RCC 7860 (cell line): ENCODE measurements around the gene CNOT10.
"Not testable (repeated sequence)": the region's sequence is repeated elsewhere in the genome, so short reads cannot be mapped to it uniquely, and the experiment has no call there.

Experiments used
- DNase-seq: peaks from one replicate; pipeline ENCODE4 v3.0.0-alpha.2; 2015; ENCODE audit warnings: low spot score
- FAIRE-seq: peaks from 2 replicates; lab custom pipeline; 2012; peaks lifted over from hg19 to GRCh38; lab: Jason Lieb, UNC

Gene CNOT10

GRCh38 chr3:32685543-32686185 lies 676 bp downstream of the CNOT10 start:
- FAIRE-seq = no peak
- DNase-seq = no peak

DNA sequence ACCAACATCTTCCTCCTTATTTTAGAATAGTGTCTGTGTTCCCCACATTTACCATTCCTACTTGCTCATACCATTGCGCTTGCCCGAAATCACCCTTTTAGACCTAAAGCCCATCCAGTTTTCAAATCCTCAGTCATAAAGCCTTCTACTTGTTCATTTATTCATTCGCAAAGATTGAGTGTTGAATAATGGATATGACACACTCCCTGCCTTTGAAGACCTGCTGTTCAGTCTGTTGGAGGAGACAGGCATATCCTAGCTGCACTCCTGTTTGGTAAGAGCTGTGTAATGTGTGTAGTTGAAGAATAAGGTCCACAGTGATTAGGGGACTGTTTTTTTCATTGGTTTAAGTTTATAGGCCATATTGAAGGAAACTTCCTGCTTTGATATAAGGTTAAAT lies 1.7 kb downstream of the CNOT10 start:
- no peak for DNase-seq
- no peak for FAIRE-seq

DNA sequence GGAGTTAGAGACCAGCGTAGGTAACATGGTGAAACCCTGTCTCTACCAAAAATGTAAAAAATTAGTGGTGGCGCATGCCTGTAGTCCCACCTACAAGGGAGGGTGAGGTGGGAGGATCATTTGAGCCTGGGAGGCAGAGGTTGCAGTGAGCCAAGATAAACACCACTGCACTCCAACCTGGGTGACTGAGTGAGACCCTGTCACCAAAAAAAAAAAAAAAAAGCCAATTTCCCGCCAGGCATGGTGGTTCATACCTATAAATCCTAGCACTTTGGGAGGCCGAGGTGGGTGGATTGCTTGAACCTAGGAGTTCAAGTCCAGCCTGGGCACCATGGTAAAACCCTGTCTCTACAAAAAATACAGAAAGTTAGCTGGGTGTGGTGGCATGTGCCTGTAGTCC lies 6.9 kb downstream of the CNOT10 start:
- DNase-seq (no peak), FAIRE-seq (no peak)

DNA sequence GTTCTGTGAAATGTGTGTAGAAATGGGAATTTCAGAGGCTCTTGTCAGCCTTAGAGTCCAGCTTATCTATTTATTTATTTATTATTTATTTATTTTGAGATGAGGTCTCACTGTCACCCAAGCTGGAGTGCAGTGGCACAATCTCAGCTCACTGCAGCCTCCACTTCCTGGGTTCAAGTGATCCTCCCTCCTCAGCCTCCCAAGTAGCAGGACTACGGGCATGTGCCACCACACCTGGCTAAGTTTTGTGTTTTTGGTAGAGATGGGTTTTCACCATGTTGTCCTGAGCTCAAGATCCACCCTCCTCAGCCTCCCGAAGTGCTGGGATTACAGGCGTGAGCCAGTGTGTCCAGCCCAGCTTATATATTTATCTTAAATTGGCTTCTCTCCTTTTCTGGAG lies 11.5 kb downstream of the CNOT10 start:
- FAIRE-seq (no peak), DNase-seq (no peak)

- no peak for DNase-seq
- FAIRE-seq = no peak
These were observed 13.5 kb downstream of the CNOT10 start for GRCh38 chr3:32698506-32698905.

GRCh38 chr3:32699429-32699828 lies 14.4 kb downstream of the CNOT10 start:
- DNase-seq (no peak), FAIRE-seq (no peak)

DNA sequence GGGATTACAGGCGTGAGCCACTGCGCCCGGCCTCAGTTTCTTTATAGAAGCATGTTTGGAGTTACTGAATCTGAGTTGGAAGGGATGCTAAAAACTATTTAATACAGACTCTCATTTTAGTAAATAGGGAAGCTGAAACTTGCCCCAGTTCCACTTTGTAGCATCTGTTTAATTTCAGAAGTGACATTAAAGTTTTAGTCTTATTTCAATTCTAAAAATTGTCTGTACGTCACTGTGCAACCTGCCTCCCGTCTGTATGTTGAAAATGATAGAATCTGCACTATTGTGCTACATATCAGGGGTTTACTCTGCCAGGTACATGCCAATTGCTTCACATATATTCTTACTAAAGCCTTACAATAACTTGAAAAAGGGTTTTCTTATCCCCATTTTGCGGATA lies 15.3 kb downstream of the CNOT10 start:
- FAIRE-seq (no peak), DNase-seq (no peak)

- DNase-seq = no peak
- FAIRE-seq = no peak
These were observed 18.5 kb downstream of the CNOT10 start for GRCh38 chr3:32703491-32703972.

DNA sequence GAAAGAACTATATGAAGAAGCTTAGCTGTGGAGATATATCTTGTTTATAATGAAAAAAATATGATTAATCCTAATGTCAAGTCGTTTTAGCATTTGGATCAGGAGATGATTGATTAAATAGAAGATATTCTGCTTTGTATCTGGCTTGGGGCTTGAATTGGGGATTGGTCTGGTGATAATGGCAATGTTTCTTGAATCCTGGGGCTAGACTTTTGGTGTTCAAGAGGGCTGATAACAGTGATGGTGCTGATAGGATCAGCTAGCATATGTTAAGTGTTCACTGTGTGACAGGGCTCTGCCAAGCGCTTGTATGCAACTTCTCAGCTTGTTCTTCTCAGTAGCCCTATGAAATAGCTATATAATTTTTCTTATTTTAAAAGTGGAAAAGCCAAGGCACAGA lies 20.2 kb downstream of the CNOT10 start:
- DNase-seq (no peak), FAIRE-seq (no peak)

DNA sequence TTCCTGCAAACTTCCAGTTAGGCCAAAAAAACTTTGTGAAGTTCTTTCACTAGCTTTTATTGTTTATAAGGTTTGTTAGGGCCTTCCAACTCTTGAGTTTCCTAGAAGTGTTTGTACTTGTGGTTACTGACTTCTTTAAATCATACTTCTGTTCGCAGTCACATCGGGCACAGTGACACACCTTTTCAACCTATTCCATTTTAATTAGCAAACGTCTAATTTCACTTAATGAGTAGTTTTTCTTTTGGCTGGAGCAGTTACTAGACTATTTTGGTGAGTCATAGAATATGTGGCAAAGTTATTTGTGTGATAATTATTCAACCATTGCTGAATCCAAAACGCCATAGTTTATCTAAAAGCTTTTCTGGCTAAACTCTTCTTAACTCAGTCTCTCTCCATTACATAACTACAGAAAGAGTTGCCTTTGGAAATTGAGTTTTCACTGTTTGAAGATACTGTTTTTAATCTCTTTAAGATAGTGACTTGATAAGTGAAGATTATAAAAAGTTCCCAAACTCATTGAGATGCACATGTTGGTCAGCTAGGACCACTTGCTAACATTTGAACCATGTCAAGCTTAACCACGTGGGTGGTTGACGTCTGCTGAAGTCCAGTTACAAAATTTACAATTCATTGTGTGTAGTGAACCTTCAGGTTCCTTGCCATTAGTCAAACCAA lies 21.5 kb downstream of the CNOT10 start:
- FAIRE-seq = no peak
- DNase-seq = no peak

DNA sequence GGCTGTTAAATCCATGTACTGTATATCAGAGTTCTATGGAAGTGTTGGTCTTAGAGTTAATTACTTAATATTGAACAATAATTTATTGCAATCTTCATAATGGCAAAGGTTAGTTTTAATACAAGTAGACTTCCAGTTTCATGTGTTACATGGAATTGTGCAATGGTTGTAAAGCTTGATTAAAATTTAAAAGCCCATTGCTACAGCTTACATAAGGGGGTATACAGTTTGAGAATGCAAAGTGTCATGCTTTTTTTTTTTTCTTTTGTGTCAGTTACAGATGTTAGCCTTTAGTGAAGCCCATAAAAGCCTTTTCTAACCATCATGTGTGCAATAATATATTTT lies 22.0 kb downstream of the CNOT10 start:
- no peak for DNase-seq
- no peak for FAIRE-seq

DNA sequence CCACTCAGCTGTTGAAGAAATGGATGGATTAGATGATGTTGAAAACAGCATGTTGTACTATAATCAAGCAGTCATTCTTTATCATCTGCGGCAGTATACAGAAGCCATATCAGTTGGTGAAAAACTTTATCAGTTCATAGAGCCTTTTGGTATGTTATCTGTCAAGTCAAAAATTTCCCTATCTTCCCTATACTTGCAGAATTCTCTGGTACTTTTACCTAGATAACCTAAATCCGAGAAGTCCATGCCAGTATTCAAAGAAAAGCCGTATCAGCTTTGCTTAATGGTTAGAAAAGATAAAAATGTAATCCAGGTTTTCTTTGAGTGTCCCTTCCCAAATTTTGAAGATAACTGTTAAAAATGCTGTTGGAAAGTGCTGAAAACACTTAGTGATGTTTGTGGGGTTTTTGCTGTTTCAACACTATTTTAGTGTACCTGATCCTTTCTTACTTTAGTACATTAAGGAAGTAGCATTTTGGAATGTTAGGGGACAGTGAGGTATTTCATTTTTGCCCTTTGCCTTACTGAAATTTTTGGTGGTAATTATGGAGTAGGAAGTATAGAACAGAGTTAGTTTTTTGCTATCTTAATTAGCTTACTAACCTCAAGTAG lies 23.8 kb downstream of the CNOT10 start:
- DNase-seq (no peak), FAIRE-seq (no peak)

DNA sequence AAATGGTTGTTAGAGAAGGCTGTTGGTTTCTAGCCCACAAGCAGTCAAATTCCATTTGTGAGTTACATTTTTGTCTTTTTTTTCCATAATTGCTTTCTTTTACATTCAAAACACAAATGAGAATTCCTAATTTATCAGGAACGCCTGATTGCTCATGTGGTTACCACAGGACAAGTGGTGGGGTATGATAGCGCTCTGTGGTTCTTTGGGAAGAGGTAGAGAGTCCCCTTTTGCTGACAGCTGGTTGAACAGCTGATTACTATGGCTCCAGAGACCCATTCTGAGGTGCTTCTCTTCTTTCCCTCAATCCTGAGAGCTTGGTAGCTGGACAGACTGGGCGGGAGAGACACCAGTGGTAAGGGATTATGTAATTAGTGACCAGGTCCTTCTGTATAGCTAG lies 24.4 kb downstream of the CNOT10 start:
- DNase-seq (no peak), FAIRE-seq (no peak)

DNA sequence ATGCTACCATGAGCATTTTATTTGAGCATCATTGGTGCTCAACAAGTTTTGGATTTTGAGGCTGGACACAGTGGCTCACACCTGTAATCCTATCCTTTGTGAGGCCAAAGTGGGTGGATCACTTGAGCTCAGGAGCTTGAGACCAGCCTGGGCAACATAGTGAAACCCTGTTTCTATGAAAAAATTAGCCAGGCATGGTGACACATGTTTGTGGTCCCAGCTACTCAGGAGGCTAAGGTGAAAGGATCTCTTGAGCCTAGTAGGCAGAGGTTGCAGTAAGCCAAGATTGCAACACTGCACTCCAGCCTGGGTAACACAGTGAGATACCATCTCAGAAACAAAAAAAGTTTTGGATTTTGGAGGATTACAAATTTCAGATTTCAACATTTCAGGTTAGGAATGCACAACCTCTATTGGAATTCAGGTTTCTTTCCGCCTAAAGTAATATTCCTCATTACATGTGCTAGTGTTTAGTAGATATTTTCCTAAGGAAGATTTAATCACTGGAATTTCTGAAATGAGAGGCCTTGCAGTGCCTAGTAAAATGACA lies 27.6 kb downstream of the CNOT10 start:
- no peak for FAIRE-seq
- no peak for DNase-seq

DNA sequence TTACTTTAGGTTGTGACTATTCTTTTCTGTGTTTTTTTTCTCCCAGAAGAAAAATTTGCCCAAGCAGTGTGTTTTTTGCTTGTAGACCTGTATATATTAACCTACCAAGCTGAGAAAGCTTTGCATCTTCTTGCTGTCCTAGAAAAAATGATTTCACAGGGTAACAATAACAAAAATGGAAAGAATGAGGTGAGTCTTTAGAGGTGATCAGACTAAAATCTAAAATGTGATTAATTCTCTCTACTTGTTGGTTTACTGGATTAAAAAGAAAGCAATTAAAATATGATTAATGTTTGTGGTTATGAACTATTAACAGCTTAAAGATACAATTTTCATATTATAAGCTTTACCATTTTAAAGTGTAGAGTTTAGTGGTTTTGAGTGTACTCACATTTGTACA lies 28.2 kb downstream of the CNOT10 start:
- no peak for DNase-seq
- FAIRE-seq = no peak

DNA sequence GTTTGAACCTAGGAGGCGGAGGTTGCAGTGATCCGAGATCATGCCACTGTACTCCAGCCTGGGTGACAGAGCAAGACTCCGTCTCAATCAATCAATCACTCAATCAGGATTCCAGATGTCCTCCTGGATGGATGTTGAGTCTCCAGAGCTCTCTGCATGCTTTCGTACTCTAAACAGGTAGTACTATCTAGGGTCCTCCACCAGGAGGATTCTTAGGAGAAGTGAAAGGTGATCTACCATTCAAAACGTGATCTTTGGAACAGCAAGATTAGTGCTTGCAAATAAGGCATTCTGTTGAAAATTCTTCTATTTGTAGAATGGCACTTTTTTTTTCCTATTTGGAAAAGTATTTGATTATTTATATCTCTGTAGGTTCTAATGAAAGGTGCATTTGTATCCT lies 34.3 kb downstream of the CNOT10 start:
- no peak for DNase-seq
- FAIRE-seq = no peak

GRCh38 chr3:32719931-32720330 lies 34.9 kb downstream of the CNOT10 start:
- no peak for FAIRE-seq
- no peak for DNase-seq

GRCh38 chr3:32725721-32726120 lies 40.7 kb downstream of the CNOT10 start:
- FAIRE-seq (no peak), DNase-seq (no peak)

DNA sequence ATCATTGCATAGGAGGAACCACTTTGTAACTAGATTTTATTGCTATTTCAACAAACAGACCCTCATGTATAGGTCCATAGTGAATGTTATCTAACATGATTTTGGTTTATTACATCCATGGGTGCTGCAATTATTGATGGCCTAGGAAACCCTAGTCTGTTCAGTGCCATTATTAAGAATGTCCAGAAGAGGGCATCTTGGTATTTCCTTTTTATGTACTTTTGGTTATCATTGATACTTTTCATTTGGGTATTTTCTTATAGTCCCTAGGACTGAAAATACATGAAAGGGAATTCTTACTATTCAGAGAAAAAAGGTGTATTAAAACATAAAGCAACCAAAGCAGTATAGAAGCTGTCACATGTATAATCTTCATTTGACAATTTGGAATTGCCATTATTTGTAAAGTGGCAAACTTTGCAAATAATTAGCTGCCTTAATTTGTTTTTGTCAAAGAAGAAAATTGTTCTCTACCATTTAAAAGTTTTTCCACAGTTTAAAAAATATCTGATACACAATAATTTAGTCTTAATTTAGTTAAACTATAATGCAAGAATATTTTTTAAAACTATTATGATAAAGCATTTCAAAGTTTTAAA lies 48.7 kb downstream of the CNOT10 start:
- FAIRE-seq (peak; percentile 62), DNase-seq (peak; percentile 26)

- FAIRE-seq = no peak
- DNase-seq = no peak
These were observed 49.8 kb downstream of the CNOT10 start for GRCh38 chr3:32734756-32735155.

DNA sequence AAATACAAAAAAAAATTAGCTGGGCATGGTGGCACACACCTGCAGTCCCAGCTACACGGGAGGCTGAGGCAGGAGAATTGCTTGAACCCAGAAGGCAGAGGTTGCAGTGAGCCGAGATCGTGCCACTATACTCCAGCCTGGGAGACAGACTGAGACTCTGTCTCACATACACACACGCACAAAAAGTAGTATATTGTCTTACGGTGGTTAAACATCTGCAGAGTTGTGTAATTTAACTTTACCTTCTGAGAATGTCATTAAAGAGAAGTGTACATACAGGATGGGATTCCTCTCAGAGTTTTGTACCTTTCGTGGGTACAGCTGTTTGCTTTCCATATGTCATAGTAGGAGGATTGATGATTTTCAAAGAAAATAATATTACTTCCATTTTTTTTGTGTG lies 58.5 kb downstream of the CNOT10 start:
- not testable (repeated sequence) for DNase-seq, FAIRE-seq

- FAIRE-seq (no peak), DNase-seq (no peak)
These were observed 58.9 kb downstream of the CNOT10 start for GRCh38 chr3:32743934-32744333.
